ENCODE measurements around the gene CENATAC.

GRCh38 chr11:119052163-119052814 lies 54.4 kb downstream of the CENATAC start:
- no peak for TF ChIP-seq CTCF (IDR thresholded peaks at IDR 0.05; ENCODE audit: poor library complexity)
- TF ChIP-seq EZH2 (IDR thresholded peaks at IDR 0.05; ENCODE audit: borderline replicate concordance), result no peak
- TF ChIP-seq EZH2phosphoT487 (IDR thresholded peaks at IDR 0.05; ENCODE audit: low read depth, severe bottlenecking, unreplicated experiment), result no peak

Measured in hepatocyte (in vitro differentiated cells).